ENCODE data around the gene TNS1.

GRCh38 chr2:217971166-217971565 lies 31.6 kb downstream of the TNS1 start:
- TF ChIP-seq, protein P1, sequence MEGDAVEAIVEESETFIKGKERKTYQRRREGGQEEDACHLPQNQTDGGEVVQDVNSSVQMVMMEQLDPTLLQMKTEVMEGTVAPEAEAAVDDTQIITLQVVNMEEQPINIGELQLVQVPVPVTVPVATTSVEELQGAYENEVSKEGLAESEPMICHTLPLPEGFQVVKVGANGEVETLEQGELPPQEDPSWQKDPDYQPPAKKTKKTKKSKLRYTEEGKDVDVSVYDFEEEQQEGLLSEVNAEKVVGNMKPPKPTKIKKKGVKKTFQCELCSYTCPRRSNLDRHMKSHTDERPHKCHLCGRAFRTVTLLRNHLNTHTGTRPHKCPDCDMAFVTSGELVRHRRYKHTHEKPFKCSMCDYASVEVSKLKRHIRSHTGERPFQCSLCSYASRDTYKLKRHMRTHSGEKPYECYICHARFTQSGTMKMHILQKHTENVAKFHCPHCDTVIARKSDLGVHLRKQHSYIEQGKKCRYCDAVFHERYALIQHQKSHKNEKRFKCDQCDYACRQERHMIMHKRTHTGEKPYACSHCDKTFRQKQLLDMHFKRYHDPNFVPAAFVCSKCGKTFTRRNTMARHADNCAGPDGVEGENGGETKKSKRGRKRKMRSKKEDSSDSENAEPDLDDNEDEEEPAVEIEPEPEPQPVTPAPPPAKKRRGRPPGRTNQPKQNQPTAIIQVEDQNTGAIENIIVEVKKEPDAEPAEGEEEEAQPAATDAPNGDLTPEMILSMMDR (IDR thresholded peaks at IDR 0.05 in 2 of 3, conservative IDR thresholded peaks at IDR 0.05 in 1 of 3; ENCODE audit: control insufficient read depth in 2 of 3, extremely low read depth in 1 of 3, insufficient read depth in 1 of 3, low read depth in 3 of 3, low read length in 3 of 3): no peak
- TF ChIP-seq, protein P2, sequence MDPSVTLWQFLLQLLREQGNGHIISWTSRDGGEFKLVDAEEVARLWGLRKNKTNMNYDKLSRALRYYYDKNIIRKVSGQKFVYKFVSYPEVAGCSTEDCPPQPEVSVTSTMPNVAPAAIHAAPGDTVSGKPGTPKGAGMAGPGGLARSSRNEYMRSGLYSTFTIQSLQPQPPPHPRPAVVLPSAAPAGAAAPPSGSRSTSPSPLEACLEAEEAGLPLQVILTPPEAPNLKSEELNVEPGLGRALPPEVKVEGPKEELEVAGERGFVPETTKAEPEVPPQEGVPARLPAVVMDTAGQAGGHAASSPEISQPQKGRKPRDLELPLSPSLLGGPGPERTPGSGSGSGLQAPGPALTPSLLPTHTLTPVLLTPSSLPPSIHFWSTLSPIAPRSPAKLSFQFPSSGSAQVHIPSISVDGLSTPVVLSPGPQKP (IDR thresholded peaks at IDR 0.05; ENCODE audit: low read depth, low read length): no peak
- no peak for TF ChIP-seq PKNOX1 (IDR thresholded peaks at IDR 0.05)
- no peak for TF ChIP-seq STAT3 (IDR thresholded peaks at IDR 0.05; ENCODE audit: low read depth, low read length)
